Measurements from ENCODE around the gene RD3L.

RD3L gene

GRCh38 chr14:103892247-103892646 lies 50.1 kb downstream of the RD3L start:
- no peaks in the 10 kb centered on the region for H3K27me3 Mint-ChIP-seq
- H3K4me3 Mint-ChIP-seq, result no peak overlapping the region
- no peaks in the 10 kb centered on the region for H3K36me3 Mint-ChIP-seq
- H3K4me1 Mint-ChIP-seq (ENCODE audit: low read depth), result no peaks in the 10 kb centered on the region
- H3K27ac Mint-ChIP-seq, result no peak overlapping the region
- H3K9me3 Mint-ChIP-seq (ENCODE audit: low read depth), result no peaks in the 10 kb centered on the region

GRCh38 chr14:103891667-103892215 lies 50.6 kb downstream of the RD3L start:
- Mint-ChIP-seq H3K27ac (no peak overlapping the region), H3K9me3 (ENCODE audit: low read depth) (no peaks in the 10 kb centered on the region), H3K4me3 (no peak overlapping the region), H3K27me3 (no peaks in the 10 kb centered on the region), H3K36me3 (no peaks in the 10 kb centered on the region), H3K4me1 (ENCODE audit: low read depth) (no peaks in the 10 kb centered on the region)

- Mint-ChIP-seq H3K4me3 (no peak overlapping the region), H3K27ac (no peak overlapping the region), H3K4me1 (ENCODE audit: low read depth) (no peaks in the 10 kb centered on the region), H3K36me3 (no peaks in the 10 kb centered on the region), H3K9me3 (ENCODE audit: low read depth) (no peaks in the 10 kb centered on the region), H3K27me3 (no peaks in the 10 kb centered on the region)
Observed at GRCh38 chr14:103890821-103891666, 51.3 kb downstream of the RD3L start.
